ENCODE measurements around the gene CELSR1.

GRCh38 chr22:46348099-46348695 is 189.2 kb downstream of the CELSR1 start:
- no peak for TF ChIP-seq CTCF (IDR thresholded peaks at IDR 0.05; ENCODE audit: low read length)
- no peak for TF ChIP-seq EZH2 (optimal IDR thresholded peaks at IDR 0.05; ENCODE audit: low read depth, low read length)
